AG09319 (cell line): ENCODE results near the gene GJB2.

Source experiments
- DNase-seq: peaks from one replicate; pipeline ENCODE4 v3.0.0-alpha.2; 2010; ENCODE audit warnings: low read depth; ENCODE audit errors: extremely low read depth
- TF ChIP-seq, protein P1 (sequence below): IDR thresholded peaks from 2 replicates; pipeline ENCODE4 v1.5.1; 2011; ENCODE audit warnings: low read depth, mild to moderate bottlenecking, inconsistent platforms, low read length, moderate library complexity

GJB2 gene

DNA sequence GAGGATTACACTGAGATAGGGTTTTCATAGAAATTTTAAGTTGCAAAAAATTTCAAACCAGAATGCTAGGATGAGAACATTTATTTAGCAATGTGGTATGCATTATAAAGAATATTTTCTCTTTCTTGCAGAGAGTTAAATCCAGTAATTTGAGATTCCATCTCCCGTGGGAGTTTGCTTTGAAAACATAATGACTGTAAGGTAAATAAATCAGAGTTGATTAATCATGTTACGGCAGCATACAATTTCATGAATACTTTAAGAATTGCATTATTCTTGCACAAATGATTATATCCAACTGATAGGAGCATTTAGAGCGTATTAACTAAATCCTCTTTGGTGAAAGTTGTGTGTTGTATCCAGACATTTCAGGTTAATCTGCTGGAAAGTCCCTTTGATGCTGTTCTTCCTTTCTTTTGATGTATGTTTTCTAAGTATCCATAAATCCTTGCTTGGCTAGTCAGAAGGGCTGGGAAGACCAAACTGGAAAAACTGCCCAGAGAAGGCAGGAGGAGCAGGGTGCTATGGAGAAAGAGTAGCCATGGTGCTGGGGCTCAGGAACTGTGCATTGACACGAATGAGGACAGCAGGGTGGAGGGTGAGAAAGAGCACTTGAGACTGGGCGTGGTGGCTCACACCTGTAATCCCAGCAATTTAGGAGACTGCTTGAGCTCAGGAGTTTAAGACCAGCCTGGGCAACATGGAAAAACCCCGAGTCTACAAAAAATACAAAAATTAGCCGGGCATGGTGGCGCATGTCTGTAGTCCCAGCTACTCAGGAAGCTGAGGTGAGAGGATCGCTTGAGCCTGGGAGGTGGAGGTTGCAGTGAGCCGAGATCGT, 27.1 kb downstream of the GJB2 start:
- DNase-seq: no peak

GRCh38 chr13:20161951-20162300, 30.8 kb downstream of the GJB2 start:
- TF ChIP-seq, protein P1, sequence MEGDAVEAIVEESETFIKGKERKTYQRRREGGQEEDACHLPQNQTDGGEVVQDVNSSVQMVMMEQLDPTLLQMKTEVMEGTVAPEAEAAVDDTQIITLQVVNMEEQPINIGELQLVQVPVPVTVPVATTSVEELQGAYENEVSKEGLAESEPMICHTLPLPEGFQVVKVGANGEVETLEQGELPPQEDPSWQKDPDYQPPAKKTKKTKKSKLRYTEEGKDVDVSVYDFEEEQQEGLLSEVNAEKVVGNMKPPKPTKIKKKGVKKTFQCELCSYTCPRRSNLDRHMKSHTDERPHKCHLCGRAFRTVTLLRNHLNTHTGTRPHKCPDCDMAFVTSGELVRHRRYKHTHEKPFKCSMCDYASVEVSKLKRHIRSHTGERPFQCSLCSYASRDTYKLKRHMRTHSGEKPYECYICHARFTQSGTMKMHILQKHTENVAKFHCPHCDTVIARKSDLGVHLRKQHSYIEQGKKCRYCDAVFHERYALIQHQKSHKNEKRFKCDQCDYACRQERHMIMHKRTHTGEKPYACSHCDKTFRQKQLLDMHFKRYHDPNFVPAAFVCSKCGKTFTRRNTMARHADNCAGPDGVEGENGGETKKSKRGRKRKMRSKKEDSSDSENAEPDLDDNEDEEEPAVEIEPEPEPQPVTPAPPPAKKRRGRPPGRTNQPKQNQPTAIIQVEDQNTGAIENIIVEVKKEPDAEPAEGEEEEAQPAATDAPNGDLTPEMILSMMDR: no peak
- no peak for DNase-seq

More for the DNA sequence above, 27.1 kb downstream of the GJB2 start:
- TF ChIP-seq, protein P1: no peak

GRCh38 chr13:20161275-20161950, 31.3 kb downstream of the GJB2 start:
- TF ChIP-seq, protein P1: no peak
- no peak for DNase-seq

GRCh38 chr13:20160306-20161274, 32.1 kb downstream of the GJB2 start, which contains the start of gene GJA3:
TSS of gene GJA3 (minus strand) at chr13:20161052. CDS start at chr13:20143288, 17,764 bp downstream.
- TF ChIP-seq, protein P1: no peak
- no peak for DNase-seq

DNA sequence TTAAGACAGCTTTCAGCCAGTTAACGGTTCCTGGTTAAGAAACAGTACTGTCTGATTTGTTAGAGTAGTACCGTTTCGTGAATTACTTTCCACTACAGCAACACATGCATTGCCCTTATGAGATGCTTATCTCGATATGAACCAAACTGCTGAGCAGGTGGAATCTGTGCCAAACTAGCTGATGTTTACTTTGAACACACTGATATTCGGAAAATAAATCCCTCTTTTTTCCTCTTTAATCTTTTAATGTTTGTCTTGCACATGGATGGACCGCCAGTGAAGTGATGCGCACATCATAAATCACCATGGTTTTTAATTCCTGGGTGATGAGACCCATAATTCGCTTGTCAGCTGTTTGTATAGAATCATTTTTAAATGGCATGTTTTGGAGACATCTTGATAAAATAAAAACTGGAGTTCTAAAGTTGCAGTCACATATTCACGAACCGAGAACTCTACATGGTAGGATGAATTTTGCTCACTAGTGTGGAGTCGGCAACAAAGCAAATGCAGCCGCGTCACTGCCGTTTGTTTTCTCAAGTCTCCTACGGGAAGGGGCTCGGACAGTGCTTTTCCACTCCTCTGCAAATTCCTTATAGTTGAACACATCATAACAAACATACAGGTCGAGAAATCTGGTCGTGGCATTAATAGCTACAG, 33.0 kb downstream of the GJB2 start:
- no peak for DNase-seq

GRCh38 chr13:20157151-20157796, 35.5 kb downstream of the GJB2 start:
- DNase-seq: no peak
- TF ChIP-seq, protein P1: no peak

More for the DNA sequence above, 33.0 kb downstream of the GJB2 start:
- TF ChIP-seq, protein P1: no peak
